Fibroblast of lung (primary cell): Measurements from ENCODE around the gene MEIOB.

Source experiments
- CTCF ChIP-seq, 2 donors: IDR thresholded peaks in 1 of 2; conservative IDR thresholded peaks in 1 of 2; 1 replicate in 1 of 2; 2 replicates in 1 of 2; pipeline ENCODE4 v1.5.1; 2011 to 2012; ENCODE audit warnings: low read length in 2 of 2, control low read depth in 1 of 2, inconsistent platforms in 1 of 2, low read depth in 1 of 2, mild to moderate bottlenecking in 1 of 2
- EZH2 ChIP-seq: IDR thresholded peaks from 2 replicates; pipeline ENCODE4 v1.5.1; 2012; ENCODE audit warnings: low read length, control low read depth, mild to moderate bottlenecking; ENCODE audit errors: missing control alignments

- TF ChIP-seq CTCF (conservative IDR thresholded peaks at IDR 0.05 in 1 of 2, IDR thresholded peaks at IDR 0.05 in 1 of 2; ENCODE audit: low read depth in 1 of 2, low read length in 2 of 2) (no peak), EZH2 (no peak)
Observed at GRCh38 chr16:1831186-1832075, 40.5 kb downstream of the MEIOB start.
